Measurements from ENCODE around the gene CACNA1G.

CACNA1G gene

DNA sequence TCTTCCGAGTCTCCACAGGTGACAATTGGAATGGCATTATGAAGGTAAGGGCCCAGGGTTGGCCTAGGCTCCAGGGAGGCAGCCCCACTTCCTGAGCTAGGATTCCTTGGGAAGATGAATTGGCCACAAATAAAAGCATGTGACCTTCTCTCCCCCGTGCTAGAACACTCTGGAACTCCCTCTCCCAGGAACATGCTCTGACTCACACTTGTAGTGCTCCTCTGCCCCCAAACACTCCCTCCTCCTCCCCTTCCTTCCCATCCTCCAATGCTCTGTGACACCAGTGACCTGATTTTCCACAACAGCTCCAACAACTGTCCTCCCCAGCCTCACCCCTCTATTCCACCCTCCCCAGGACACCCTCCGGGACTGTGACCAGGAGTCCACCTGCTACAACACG lies 57.8 kb downstream of the CACNA1G start:
- no peak for DNase-seq

- DNase-seq, result no peak
Measured at GRCh38 chr17:50618941-50619340, 58.4 kb downstream of the CACNA1G start.

- DNase-seq, result no peak
Measured at GRCh38 chr17:50619489-50619888, 59.0 kb downstream of the CACNA1G start.

GRCh38 chr17:50620237-50620636 lies 59.7 kb downstream of the CACNA1G start:
- DNase-seq, result no peak

DNA sequence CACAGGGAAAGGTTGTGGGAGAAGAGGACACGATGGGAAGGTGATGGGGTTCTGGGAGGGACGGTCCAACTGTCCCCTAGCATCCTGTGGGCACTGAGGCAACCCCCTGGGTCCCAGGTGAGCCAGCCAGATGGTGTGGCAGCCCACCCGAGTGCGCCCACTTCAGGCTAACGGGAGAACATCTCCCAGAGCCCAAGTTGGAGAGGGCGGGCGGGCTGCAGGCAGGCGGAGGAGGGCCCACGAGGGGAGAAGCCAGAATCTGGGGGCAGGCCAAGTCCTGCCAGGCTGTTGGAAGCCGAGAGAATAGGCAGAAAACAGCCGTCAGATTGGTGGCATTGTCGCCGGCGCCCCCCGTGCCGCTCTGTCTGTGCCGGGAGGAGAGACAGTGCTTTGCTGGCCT lies 60.3 kb downstream of the CACNA1G start:
- DNase-seq, result no peak

DNA sequence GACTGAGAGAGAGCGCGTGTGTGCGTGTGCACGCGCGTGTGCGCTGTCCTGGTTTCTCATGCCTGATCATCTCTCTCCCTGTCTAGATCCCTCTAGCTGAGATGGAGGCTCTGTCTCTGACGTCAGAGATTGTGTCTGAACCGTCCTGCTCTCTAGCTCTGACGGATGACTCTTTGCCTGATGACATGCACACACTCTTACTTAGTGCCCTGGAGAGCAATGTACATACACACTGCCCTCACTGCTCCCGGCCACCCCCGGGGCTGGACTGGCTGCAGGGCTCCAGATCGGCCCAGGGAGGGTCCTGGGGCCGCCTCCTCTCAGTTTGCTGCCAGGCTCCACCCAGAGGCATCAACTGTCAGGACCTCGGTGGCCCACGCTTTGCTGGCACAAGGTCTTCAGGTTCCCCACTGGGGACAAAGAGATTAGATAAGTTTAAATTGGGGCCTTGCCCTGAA lies 61.1 kb downstream of the CACNA1G start:
- no peak for DNase-seq

DNA sequence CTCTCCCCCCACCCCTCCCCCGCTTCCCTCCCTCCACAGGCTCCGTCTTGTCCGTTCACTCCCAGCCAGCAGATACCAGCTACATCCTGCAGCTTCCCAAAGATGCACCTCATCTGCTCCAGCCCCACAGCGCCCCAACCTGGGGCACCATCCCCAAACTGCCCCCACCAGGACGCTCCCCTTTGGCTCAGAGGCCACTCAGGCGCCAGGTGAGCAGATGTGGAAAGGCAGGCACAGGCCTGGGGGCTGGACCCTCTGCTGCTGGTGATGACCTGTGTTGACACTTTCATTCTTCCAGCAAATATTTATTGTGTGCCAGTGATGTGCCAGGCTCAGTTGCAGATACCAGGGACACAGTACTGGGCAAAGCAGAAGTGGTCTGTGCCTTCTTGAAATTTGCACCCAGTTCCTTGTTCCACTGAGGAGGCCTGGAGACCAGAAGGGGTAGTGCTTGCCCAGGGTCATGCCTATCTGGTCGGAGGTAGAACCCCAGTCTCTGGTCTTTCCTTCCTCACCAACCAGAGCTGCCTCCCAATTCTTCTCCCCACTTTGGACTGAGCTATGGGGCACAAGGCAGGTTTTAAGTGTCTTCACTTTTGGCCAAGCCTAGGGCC lies 63.9 kb downstream of the CACNA1G start:
- DNase-seq, result no peak

- no peak for DNase-seq
Measured at GRCh38 chr17:50625032-50625871, 64.7 kb downstream of the CACNA1G start.

GRCh38 chr17:50626037-50626574 lies 65.6 kb downstream of the CACNA1G start:
- DNase-seq, result peak; percentile 86

GRCh38 chr17:50627036-50627781 lies 66.7 kb downstream of the CACNA1G start:
- no peak for DNase-seq

DNA sequence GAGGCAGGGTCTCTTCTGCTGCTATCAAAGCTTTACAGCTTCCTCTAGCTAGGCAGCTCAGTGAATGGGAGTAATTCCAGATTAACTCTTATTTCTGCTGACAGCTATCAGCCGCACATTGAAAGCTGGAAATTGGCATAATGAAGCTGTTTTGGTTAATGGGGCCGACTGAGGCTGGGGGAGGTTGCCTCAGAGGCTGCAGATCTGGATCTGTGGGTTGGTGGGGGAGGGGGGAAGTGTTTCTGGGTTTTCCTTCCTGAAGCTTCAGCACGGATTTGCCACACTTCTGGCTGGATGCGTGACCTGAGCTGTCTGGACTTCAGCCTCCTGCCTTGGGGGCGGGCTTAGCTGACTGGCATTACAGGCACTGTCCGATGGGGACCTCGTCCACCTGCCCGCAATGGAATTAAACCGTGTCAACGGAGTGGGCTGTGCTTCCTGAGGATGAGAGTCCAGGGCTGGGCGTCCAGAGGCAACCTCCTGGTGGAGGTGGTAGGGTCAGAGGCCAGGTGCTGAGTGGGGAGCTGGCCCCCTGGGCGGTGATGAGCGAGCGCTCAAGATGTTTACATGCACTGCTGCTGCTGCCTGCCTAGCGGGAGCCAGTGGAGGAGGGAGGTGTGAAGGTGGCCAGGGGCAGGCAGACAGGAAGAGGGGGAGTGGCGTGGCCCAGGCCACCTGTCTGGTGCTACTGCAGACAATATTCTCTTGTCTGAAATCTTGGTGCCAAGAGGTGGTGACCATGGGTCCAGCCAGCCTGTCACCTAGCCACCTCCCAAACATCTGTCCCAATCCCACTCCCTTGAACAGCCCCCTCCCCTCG lies 67.5 kb downstream of the CACNA1G start:
- DNase-seq, result peak; percentile 30

- DNase-seq, result no peak
Measured at GRCh38 chr17:50629902-50630301, 69.4 kb downstream of the CACNA1G start.

- peak; percentile 20 for DNase-seq
Measured at GRCh38 chr17:50630524-50631194, 70.1 kb downstream of the CACNA1G start.

GRCh38 chr17:50631195-50631907 lies 70.8 kb downstream of the CACNA1G start:
- DNase-seq, result no peak

DNA sequence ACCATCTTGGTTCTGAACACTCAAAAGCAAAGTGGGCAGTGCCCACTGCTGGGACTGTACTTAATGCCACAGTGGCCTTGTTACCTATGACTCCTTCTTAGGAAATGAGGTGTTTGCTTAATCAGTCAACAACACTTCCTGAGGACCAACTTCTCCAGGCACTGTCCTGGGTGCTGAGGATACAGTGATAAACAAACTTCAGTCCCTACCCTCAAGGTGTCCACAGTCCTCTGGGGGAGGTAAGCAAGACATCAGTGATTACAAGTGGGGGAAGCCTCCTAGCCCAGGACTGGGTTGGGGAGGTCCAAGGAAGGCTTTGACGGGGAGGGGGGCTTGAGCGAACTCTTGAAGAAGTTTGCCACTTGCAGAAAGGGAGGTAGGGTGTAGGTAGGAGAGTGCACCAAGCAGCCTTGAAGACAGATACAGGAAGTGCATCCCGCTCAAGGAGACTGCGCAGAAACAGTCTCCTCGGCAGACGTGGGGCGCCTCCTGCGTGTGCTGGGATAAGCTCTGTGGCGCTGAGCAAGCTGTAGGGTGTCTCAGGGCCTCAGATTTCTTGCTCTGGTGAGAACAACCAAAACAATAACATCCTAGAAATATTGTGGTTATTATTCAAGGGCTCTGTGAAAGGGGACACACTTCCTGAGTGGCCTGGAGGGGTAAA lies 71.5 kb downstream of the CACNA1G start:
- no peak for DNase-seq

DNA sequence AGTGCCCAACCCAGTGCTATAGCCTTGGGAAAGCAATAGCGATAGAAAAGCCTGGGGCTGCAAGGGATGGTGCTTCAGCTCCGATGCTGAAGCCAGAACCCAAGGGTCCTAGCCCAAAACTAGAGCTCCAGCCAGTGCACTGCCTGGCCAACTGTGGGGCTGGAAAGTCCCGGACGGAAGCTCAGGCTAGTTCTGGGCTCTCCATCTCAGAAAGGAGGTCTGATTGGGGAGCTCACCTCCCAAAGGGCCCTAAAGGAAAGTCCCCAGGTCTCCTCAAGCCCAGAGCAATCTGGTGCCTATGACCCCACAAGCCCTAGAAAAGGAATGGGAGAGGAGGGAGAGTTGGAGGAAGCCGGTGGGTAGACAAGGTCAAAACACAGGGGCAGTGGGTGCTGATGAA lies 72.1 kb downstream of the CACNA1G start:
- no peak for DNase-seq

DNA sequence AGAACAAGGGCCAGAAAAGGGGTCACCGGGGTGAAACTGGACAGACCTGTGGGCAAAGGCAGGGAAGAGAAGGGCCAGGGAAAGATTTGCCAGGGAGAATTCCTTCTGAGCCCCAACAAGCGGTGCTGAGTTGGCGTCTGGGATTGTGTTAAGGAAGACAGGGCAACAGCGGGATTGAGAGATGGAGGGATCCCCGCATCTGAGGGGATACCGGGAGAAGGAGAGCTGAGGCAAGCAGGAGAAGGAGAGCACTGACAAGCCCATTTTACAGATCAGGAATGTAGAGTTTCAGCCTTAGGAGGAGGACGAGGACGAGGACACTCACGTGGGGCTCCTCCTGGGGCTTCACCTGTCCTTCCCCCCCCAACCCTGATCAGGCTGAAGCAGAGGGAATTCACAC lies 73.2 kb downstream of the CACNA1G start:
- no peak for DNase-seq

- no peak for DNase-seq
Measured at GRCh38 chr17:50634224-50634914, 73.9 kb downstream of the CACNA1G start, which contains the start of gene ABCC3. ABCC3 (plus strand) TSS chr17:50634881; CDS start chr17:50634937, 56 bp downstream.

DNA sequence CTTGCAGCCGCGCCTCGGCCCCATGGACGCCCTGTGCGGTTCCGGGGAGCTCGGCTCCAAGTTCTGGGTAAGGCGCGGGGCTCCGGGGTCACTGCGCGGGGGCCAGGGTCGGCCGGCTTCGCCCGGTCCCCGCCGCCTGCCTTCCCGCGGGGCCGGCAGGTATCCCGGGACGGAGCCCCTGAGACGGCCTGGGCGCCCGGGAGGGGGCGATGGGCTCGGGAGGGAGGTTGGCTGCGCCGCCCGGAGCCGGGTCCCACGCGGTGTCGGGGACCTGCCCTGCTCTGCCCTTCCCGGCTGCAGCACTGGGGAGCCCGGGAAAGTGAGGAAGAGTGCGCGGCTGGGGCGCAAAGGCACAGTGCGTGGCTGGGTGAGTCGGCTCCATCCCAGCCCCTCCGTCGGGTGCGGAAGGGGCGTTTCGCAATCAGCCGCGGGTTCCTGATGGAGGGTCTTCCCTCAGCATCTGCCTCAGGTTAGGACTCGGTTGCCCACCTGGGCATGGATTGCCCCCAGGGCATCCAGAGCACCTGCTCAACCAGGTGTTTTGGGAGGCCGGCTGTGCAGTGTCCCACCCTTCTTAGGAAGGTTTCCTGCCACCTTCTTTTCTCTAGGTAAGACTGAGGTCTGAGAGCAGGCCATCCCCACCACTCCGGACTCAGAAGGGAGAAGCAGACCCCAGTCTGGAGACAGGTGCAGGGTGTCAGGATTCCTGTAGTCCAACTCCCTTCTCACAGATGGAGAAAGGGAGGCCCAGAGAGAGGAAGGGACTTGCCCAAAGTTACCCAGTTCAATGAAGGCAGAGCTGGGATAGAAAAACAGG lies 74.6 kb downstream of the CACNA1G start:
- no peak for DNase-seq
